NB4 (cell line): ENCODE results near the gene ARHGAP26.

Source experiments
- MYC ChIP-seq: IDR thresholded peaks from 2 replicates; pipeline ENCODE4 v1.6.1; 2011; ENCODE audit warnings: low read depth, low read length
- POLR2A ChIP-seq: IDR thresholded peaks from 2 replicates; pipeline ENCODE4 v1.6.1; 2011; ENCODE audit warnings: mild to moderate bottlenecking; ENCODE audit not compliant: insufficient read length; ENCODE audit errors: extremely low read depth
- TF ChIP-seq, protein P1 (sequence below): IDR thresholded peaks from one replicate; pipeline ENCODE4 v1.5.1; 2012; ENCODE audit warnings: low read depth, low read length
- TF ChIP-seq, protein P2 (sequence below): IDR thresholded peaks from 2 replicates; pipeline ENCODE4 v1.6.1; 2011; ENCODE audit warnings: low read depth, low read length

DNA sequence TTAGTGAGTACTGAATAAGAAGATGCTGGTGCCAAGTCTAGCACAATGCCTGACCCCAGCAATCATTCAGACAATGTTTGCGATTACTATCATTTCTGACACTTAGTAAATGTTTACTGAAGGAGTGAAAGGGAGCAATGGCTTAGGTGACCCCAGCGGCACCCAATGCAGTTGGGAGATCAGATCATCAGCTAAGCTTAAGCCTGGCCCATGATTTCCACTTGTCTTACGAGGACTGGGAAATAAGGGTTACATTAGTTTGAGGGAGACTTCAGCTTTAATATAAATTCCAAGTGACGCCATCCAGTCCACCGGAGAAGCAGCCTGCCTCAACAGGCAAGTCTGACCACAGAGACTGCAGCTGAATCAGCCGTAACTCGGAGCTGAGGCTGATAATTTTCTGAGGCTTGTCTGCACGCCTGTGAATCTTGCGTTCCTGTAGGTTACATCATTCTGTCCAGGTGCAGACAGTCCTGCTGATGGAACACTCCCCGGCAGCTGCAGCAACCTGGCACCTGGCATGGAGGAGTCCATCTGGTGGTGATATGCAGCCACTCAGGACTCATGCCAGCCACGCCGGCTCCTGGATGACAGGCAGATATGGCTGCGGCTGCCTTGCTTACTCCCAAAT is 49.4 kb upstream of the ARHGAP26 start:
- TF ChIP-seq POLR2A (no peak), MYC (no peak)
- TF ChIP-seq, protein P1, sequence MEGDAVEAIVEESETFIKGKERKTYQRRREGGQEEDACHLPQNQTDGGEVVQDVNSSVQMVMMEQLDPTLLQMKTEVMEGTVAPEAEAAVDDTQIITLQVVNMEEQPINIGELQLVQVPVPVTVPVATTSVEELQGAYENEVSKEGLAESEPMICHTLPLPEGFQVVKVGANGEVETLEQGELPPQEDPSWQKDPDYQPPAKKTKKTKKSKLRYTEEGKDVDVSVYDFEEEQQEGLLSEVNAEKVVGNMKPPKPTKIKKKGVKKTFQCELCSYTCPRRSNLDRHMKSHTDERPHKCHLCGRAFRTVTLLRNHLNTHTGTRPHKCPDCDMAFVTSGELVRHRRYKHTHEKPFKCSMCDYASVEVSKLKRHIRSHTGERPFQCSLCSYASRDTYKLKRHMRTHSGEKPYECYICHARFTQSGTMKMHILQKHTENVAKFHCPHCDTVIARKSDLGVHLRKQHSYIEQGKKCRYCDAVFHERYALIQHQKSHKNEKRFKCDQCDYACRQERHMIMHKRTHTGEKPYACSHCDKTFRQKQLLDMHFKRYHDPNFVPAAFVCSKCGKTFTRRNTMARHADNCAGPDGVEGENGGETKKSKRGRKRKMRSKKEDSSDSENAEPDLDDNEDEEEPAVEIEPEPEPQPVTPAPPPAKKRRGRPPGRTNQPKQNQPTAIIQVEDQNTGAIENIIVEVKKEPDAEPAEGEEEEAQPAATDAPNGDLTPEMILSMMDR, result no peak
- TF ChIP-seq, protein P2, sequence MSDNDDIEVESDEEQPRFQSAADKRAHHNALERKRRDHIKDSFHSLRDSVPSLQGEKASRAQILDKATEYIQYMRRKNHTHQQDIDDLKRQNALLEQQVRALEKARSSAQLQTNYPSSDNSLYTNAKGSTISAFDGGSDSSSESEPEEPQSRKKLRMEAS, result no peak
